A549 (cell line): ENCODE data around the gene MLST8. TPM values are rescaled to one million over a fixed set of nuclear protein-coding genes. Genes with fewer than 3 reads are reported as not detected.

Source experiments
- ATAC-seq, 2 experiments: fragments of 200-7000 bp in 1 of 2; fragments of >200 bp in 1 of 2; cut with Nextera tagmentation in 1 of 2; cut with Tn5 transposase in 1 of 2; 3 replicates each; pipeline versions ENCODE4 v1.8.0 to v1.9.1; 2018 to 2020; ENCODE audit warnings: mild to moderate bottlenecking in 1 of 2, moderate library complexity in 1 of 2
- CTCF ChIA-PET: fragments of 300-600 bp; sonication (Branson Sonifier 250); formaldehyde crosslinking; extraction: SDS; loops from one replicate; lab custom pipeline; 2021; ENCODE audit warnings: antibody characterized with exemption, inconsistent platforms; lab: Yijun Ruan, JAX
- POLR2A ChIA-PET: fragments of 350-600 bp; formaldehyde crosslinking; extraction: SDS; loops from one replicate; lab custom pipeline; 2021; ENCODE audit warnings: antibody characterized with exemption, inconsistent platforms; lab: Yijun Ruan, JAX
- DNase-seq, 2 experiments: peaks; one replicate each; pipeline versions ENCODE4 v3.0.0 to v3.0.0-alpha.2; 2011 to 2016; ENCODE audit warnings: low read depth in 1 of 2, low spot score in 1 of 2
- FAIRE-seq: peaks from 2 replicates; lab custom pipeline; 2011; peaks lifted over from hg19 to GRCh38; lab: Jason Lieb, UNC
- H3K27ac ChIP-seq, 2 experiments: fragments of >200 bp; sonication (Bioruptor Twin); formaldehyde crosslinking; 3 replicates each; pipeline ENCODE4 v1.5.1; 2016 to 2017
- H3K4me1 ChIP-seq: fragments of >200 bp; sonication (Bioruptor Twin); formaldehyde crosslinking; 3 replicates; pipeline ENCODE4 v1.6.1; 2016
- H3K4me2 ChIP-seq: fragments of >200 bp; sonication (Bioruptor Twin); formaldehyde crosslinking; 3 replicates; pipeline ENCODE4 v1.6.1; 2016
- H3K4me3 ChIP-seq: fragments of >200 bp; sonication (Bioruptor Twin); formaldehyde crosslinking; 3 replicates; pipeline ENCODE4 v1.5.1; 2016
- H3K9me3 ChIP-seq: fragments of >200 bp; sonication (Bioruptor Twin); formaldehyde crosslinking; 3 replicates; pipeline ENCODE4 v1.6.1; 2016
- ATOH8 ChIP-seq: fragments of 250-450 bp; sonication (Bioruptor Pico); IDR thresholded peaks from 2 replicates; pipeline ENCODE4 v1.5.0; 2020; ENCODE audit warnings: low read depth, mild to moderate bottlenecking, moderate library complexity
- BHLHE40 ChIP-seq: IDR thresholded peaks from 2 replicates; pipeline ENCODE4 v1.6.1; 2012; ENCODE audit warnings: low read depth, low read length, inconsistent platforms
- CHD4 ChIP-seq: fragments of 200-600 bp; sonication (generic); IDR thresholded peaks from 2 replicates; pipeline ENCODE4 v1.6.1; 2016; ENCODE audit warnings: antibody characterized with exemption, mild to moderate bottlenecking, borderline replicate concordance
- EP300 ChIP-seq, 2 experiments: fragments of >200 bp; sonication (Bioruptor Twin); formaldehyde crosslinking; IDR thresholded peaks; 2 replicates in 1 of 2; 3 replicates in 1 of 2; pipeline ENCODE4 v1.6.1; 2016 to 2017
- HOXB5 ChIP-seq: fragments of 250-450 bp; sonication (Bioruptor Pico); IDR thresholded peaks from 2 replicates; pipeline ENCODE4 v1.5.0; 2020; ENCODE audit warnings: mild to moderate bottlenecking, moderate library complexity
- JUNB ChIP-seq: fragments of >200 bp; sonication (Bioruptor Twin); formaldehyde crosslinking; IDR thresholded peaks from 2 replicates; pipeline ENCODE4 v1.6.1; 2016
- PHF8 ChIP-seq: fragments of 200-600 bp; sonication (generic); IDR thresholded peaks from 2 replicates; pipeline ENCODE4 v1.6.1; 2016; ENCODE audit warnings: low read depth, mild to moderate bottlenecking, antibody characterized with exemption, moderate library complexity, borderline replicate concordance
- RFX5 ChIP-seq: fragments of 450-650 bp; IDR thresholded peaks from 2 replicates; pipeline ENCODE4 v1.7.1; 2014; ENCODE audit warnings: antibody characterized with exemption, mild to moderate bottlenecking, moderate library complexity
- SMC3 ChIP-seq: fragments of >200 bp; sonication (Bioruptor Twin); formaldehyde crosslinking; IDR thresholded peaks from 3 replicates; pipeline ENCODE4 v1.6.1; 2018; ENCODE audit warnings: inconsistent platforms
- TFCP2L1 ChIP-seq: fragments of 250-450 bp; sonication (Bioruptor Pico); IDR thresholded peaks from 2 replicates; pipeline ENCODE4 v1.5.0; 2021; ENCODE audit warnings: mild to moderate bottlenecking
- ZSCAN20 ChIP-seq: fragments of 250-450 bp; sonication (Bioruptor Pico); IDR thresholded peaks from 2 replicates; pipeline ENCODE4 v1.8.0; 2022; ENCODE audit warnings: mild to moderate bottlenecking, moderate library complexity
- WGBS: methylation state at CpG from one replicate; pipeline ENCODE4 v1.1.6; 2017; ENCODE audit errors: missing lambda C conversion rate; 5-methylcytosine and 5-hydroxymethylcytosine counted together
- polyA plus RNA-seq, 4 experiments: library from polyadenylated mRNA; depleted of rRNA in 3 of 4; stranded (reverse); fragments of >200 nt; fragmentation: RNase III in 1 of 4; extraction: RNeasy Plus Mini Kit Qiagen cat#74134 plus additional on column Dnase treatment in 1 of 4; gene quantifications; 2 replicates in 3 of 4; 3 replicates in 1 of 4; pipeline ENCODE4 v1.2.3, GENCODE V29; 2011 to 2017
- TF ChIP-seq, protein P1 (sequence below): fragments of >200 bp; sonication (Bioruptor Twin); formaldehyde crosslinking; IDR thresholded peaks from 2 replicates; pipeline ENCODE4 v1.6.1; 2016
- TF ChIP-seq, protein P2 (sequence below): IDR thresholded peaks from 2 replicates; pipeline ENCODE4 v1.6.1; 2012
- TF ChIP-seq, protein P3 (sequence below): IDR thresholded peaks from 2 replicates; pipeline ENCODE4 v1.6.1; 2012

The MLST8 gene
- polyA plus RNA-seq, 2 of the 4 experiments (the other 2 are of a cell fraction) = 46.8 to 53.9 TPM

DNA sequence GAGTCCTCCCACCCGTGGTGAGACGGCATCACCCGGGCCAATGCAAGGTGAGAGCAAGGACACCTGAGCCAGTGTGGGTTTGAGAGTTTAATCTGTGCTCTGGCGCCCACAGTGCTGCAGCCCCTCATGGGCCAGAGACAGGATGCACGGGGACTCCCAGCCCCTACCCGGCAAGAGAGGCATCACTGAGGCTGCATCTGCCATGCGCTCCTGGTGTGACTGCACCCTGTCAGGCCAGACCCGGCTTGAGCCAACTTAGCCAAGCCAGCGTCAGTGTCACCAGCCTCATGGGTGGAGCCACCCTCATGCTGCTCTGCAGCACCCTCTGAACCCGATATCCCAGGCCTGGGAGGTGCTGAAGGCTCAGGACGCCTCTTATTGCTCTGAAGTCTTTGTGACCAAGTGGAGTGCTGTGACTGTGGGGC is 6.7 kb downstream of the MLST8 start:
- H3K4me3 ChIP-seq = no peak overlapping the region
- POLR2A ChIA-PET = interaction anchor here (1.8 kb wide), 1 partner anchor 57 kb away, joined by 8 read pairs; the partner anchor contains the start of gene TRAF7
- 86% methylated on average over 11 of the region's 11 CpGs for WGBS

DNA sequence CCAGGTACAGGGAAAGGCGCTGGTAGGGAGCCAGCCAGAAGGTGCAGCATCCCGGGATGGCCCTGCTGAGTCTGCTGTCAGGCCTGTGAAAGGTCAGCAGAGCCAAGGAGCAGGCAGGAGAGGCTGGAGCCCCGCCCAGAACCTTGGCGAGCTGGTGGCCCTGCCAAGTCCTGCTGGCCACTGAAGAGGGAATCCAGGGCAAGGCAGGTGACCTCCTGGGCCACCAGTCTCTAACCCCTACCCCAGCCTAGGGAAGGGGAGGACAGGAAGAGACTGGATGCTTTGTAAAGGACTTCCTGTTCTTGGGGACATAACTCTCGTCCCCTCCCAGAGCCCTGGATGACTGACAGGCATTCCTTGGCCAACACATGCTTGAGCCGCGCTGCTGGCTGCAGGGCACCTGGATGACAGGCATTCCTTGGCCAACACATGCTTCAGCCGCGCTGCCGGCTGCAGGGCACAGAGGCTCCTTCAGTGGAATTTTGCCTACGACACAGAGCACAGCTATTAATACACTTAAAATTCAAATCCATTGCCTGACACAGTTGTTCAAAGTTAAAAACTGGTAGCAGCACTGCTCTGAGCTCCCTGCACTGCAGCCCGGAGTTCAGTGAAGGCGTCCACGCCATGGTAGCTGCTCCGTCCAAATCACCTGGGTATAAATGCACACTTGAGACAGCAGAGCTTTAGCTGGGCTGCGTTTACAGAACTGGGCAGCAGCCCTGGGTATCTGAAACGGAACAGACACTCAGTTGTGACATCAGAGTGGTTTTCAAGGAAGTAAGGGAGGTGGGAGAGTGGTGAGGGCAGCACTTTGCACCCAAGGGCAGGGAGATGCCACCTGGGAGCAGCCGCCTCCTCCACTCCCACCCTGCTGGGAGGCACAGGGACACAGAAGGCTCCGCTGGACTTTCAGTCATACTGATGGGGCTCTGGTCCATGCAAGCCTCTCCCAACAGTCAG is 7.4 kb downstream of the MLST8 start:
- POLR2A ChIA-PET = interaction anchor here (1.1 kb wide), 1 partner anchor 57 kb away, joined by 3 read pairs; the partner anchor contains the start of gene TRAF7
- CTCF ChIA-PET = interaction anchor here (1.0 to 1.3 kb wide), 3 partner anchors 13 to 288 kb away, joined by 3 read pairs; no protein-coding TSS in a partner anchor
- Histone ChIP-seq H3K4me1 (peaks cover 30% of the 10 kb centered on the region), H3K4me3 (peak overlapping the region; percentile 98), H3K9me3 (no peaks in the 10 kb centered on the region), H3K27ac (peak overlapping the region in 1 of 2 experiments; percentile 95; a peak in 3 of 6 replicates), H3K4me2 (peak overlapping the region; percentile 100)
- ATAC-seq (no peak), FAIRE-seq (no peak), DNase-seq (no peak)
- 57% methylated on average over 18 of the region's 19 CpGs for WGBS
- TF ChIP-seq TFCP2L1 (no peak), SMC3 (no peak), JUNB (no peak), BHLHE40 (no peak)
- TF ChIP-seq, protein P1, sequence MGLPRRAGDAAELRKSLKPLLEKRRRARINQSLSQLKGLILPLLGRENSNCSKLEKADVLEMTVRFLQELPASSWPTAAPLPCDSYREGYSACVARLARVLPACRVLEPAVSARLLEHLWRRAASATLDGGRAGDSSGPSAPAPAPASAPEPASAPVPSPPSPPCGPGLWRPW = no peak

More for the DNA sequence above, 6.7 kb downstream of the MLST8 start:
- no peaks in the 10 kb centered on the region for H3K9me3 ChIP-seq
- H3K4me1 ChIP-seq = peaks cover 30% of the 10 kb centered on the region
- CTCF ChIA-PET = interaction anchor here (0.8 to 1.3 kb wide), 4 partner anchors 14 to 289 kb away, joined by 3 to 6 read pairs (median 3); no protein-coding TSS in a partner anchor
- peak overlapping the region in 1 of 2 experiments; percentile 15; a peak in 2 of 6 replicates for H3K27ac ChIP-seq
- no peak for DNase-seq
- TF ChIP-seq CHD4 (no peak), ATOH8 (no peak), HOXB5 (CRISPR knock-in tag) (no peak), EP300 (IDR thresholded peaks at IDR 0.05) (no peak), ZSCAN20 (no peak), RFX5 (no peak)
- TF ChIP-seq, protein P2, sequence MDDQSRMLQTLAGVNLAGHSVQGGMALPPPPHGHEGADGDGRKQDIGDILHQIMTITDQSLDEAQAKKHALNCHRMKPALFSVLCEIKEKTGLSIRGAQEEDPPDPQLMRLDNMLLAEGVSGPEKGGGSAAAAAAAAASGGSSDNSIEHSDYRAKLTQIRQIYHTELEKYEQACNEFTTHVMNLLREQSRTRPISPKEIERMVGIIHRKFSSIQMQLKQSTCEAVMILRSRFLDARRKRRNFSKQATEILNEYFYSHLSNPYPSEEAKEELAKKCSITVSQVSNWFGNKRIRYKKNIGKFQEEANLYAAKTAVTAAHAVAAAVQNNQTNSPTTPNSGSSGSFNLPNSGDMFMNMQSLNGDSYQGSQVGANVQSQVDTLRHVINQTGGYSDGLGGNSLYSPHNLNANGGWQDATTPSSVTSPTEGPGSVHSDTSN = peak; percentile 21; the same call in 1 of the 2 replicates
- TF ChIP-seq, protein P3, sequence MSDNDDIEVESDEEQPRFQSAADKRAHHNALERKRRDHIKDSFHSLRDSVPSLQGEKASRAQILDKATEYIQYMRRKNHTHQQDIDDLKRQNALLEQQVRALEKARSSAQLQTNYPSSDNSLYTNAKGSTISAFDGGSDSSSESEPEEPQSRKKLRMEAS = no peak
- TF ChIP-seq, all 56 proteins: peak for 1
- no peak for ATAC-seq
- peak overlapping the region; percentile 100 for H3K4me2 ChIP-seq
- FAIRE-seq = no peak

DNA sequence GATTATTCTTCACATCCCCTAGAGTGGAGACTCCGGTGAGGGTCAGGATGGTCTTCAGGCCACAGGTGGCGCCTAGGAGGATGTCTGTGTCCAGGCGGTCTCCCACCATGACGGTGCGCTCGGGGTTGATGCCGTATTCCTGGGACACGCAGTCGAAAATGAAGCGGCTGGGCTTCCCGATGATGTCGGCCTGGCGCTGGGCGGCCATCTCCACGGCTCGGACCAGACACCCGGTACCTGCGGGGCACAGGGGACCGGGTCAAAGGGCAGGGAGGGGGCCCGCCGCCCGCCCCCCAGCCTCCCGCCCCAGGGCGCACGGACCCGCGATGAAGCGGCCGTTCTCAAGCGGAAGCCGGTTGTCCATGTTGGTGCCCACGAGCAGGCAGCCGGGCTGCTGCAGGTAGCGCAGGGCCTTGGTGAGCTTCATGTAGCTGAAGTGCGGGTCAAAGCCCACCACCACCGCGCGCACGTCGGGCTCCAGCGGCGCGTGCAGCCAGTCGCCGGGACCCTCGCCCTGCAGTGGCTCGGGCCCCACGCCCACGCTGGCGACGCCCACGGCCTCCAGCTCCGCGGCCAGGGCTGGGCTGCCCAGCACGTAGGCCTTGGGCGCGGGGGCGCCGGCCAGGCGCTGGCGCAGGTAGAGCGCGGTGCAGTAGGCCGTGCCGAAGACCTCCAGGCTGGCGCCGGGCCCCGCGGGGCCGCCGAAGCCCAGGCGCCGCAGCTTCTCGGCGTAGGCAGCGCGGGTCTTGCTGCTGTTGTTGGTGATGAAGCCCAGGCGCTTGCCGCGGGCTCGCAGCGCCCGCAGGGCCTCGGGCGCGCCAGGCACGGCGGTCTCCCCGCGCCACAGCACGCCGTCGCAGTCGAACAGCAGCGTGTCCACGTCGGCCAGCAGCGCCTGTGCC is 8.8 kb downstream of the MLST8 start:
- DNase-seq = no peak
- TF ChIP-seq PHF8 = peak; percentile 54; the same call in 1 of the 2 replicates
- TF ChIP-seq EP300 (IDR thresholded peaks at IDR 0.05) = no peak
- TF ChIP-seq, all 56 proteins: peak for 1
- Histone ChIP-seq H3K27ac (peak overlapping the region; percentile 89 to 95), H3K4me1 (peaks cover 30% of the 10 kb centered on the region), H3K4me2 (peak overlapping the region; percentile 100), H3K4me3 (peak overlapping the region; percentile 98), H3K9me3 (no peaks in the 10 kb centered on the region)
- ATAC-seq = peak in 1 of 2 experiments; percentile 28; a peak in 3 of 6 replicates
- no peak for FAIRE-seq
- CTCF ChIA-PET = interaction anchor here (1.0 kb wide), 2 partner anchors 8 to 11 kb away, joined by 3 read pairs; partner anchors contain the start of gene MLST8
- POLR2A ChIA-PET = interaction anchor here (1.0 to 3.1 kb wide), 9 partner anchors 8 to 468 kb away, joined by 3 to 31 read pairs (median 5); partner anchors contain the start of genes ECI1, KCTD5, MLST8 and TRAF7
- WGBS = 0% methylated on average over 18 of the region's 98 CpGs
